Smooth muscle cell (in vitro differentiated cells): Measurements from ENCODE around the gene RSAD1. TPM values are rescaled to one million over a fixed set of nuclear protein-coding genes. Genes with fewer than 3 reads are reported as not detected.

Experiments
- DNase-seq: peaks from one replicate; lab custom pipeline; 2025; ENCODE audit not compliant: unreplicated experiment; lab: John Stamatoyannopoulos, UW
- H2AFZ ChIP-seq: fragments of 200-600 bp; sonication (generic); 2 replicates; pipeline ENCODE4 v1.6.0; 2016; ENCODE audit warnings: antibody characterized with exemption, low read depth, mild to moderate bottlenecking
- H3F3A ChIP-seq: fragments of 200-600 bp; sonication (generic); 2 replicates; pipeline ENCODE4 v1.6.0; 2017; ENCODE audit warnings: antibody characterized with exemption, low read depth
- H3K27ac ChIP-seq: fragments of 200-600 bp; sonication (generic); 2 replicates; pipeline ENCODE4 v1.5.1; 2016; ENCODE audit warnings: low read depth, mild to moderate bottlenecking
- H3K27me3 ChIP-seq: fragments of 200-600 bp; sonication (generic); 2 replicates; pipeline ENCODE4 v1.6.1; 2016; ENCODE audit warnings: low read depth, mild to moderate bottlenecking
- H3K36me3 ChIP-seq: fragments of 200-600 bp; sonication (generic); 2 replicates; pipeline ENCODE4 v1.5.1; 2016; ENCODE audit warnings: low read depth
- H3K4me1 ChIP-seq: fragments of 200-600 bp; sonication (generic); 2 replicates; pipeline ENCODE4 v1.5.1; 2016; ENCODE audit warnings: low read depth
- H3K4me2 ChIP-seq: fragments of 200-600 bp; sonication (generic); 2 replicates; pipeline ENCODE4 v1.6.0; 2016; ENCODE audit warnings: mild to moderate bottlenecking
- H3K4me3 ChIP-seq: fragments of 200-600 bp; sonication (generic); 2 replicates; pipeline ENCODE4 v1.5.1; 2016; ENCODE audit warnings: mild to moderate bottlenecking
- H3K79me2 ChIP-seq: fragments of 200-600 bp; sonication (generic); 2 replicates; pipeline ENCODE4 v1.6.0; 2016; ENCODE audit warnings: low read depth, mild to moderate bottlenecking
- H3K9ac ChIP-seq: fragments of 200-600 bp; sonication (generic); 2 replicates; pipeline ENCODE4 v1.6.0; 2016; ENCODE audit warnings: low read depth
- H3K9me3 ChIP-seq: fragments of 200-600 bp; sonication (generic); replicated peaks from 2 replicates; pipeline ENCODE4 v1.5.1; 2016; ENCODE audit warnings: low read depth
- H4K20me1 ChIP-seq: fragments of 200-600 bp; sonication (generic); 2 replicates; pipeline ENCODE4 v1.6.0; 2016; ENCODE audit warnings: low read depth
- WGBS: methylation state at CpG from one replicate; pipeline ENCODE4 v1.1.7; 2016; ENCODE audit warnings: low lambda C conversion rate; 5-methylcytosine and 5-hydroxymethylcytosine counted together
- polyA plus RNA-seq: library from polyadenylated mRNA; unstranded; fragments of >200 nt; fragmentation: Nextera tagmentation; extraction: Ambion mirVana; gene quantifications from 2 replicates; pipeline ENCODE4 v1.2.1, GENCODE V29; 2016
- total RNA-seq: library from RNA; depleted of rRNA; stranded (reverse); fragments of >200 nt; gene quantifications from 2 replicates; pipeline ENCODE4 v1.2.3, GENCODE V29; 2014
- TF ChIP-seq, protein P1 (sequence below): fragments of 200-600 bp; sonication (generic); IDR thresholded peaks from 2 replicates; pipeline ENCODE4 v1.5.1; 2017; ENCODE audit warnings: borderline replicate concordance, mild to moderate bottlenecking, antibody characterized with exemption; ENCODE audit not compliant: insufficient read depth, poor library complexity, severe bottlenecking

Gene RSAD1
- total and polyA plus RNA-seq, 2 experiments from 2014 or later, result 11.4 to 21.1 TPM

DNA sequence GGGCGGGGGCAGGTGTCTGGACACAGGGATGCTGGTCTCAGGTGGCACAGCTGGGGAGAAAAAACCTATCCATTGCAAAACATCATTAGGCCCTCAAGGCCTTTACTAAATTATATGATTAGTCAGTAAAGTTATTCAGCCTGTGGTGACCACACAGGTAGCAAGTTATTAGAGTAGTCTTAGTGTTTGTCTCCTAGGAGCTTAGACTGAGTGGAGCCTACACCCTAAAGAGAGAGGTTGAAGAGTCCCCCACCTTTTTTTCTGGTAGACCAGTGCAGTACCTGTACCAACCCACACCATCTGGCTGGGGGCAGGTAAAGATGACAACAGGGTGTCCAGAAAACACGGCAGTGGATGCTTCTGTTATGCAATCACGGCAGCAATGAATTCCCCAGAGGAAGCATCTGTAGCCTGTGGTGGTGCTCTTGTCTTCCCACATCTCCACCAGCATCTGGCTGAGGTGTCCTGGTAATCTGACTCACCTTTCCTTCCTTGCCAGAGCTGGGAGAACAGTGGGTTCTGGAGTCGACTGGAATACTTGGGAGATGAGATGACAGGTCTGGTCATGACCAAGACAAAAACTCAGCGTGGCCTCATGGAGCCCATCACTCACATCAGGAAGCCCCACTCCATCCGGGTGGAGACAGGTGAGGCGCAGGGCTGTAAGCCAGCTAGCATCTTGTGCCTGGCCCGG, 40.6 kb downstream of the RSAD1 start:
- Histone ChIP-seq H3K27ac (no peak overlapping the region), H3K4me1 (peaks cover 6% of the 10 kb centered on the region), H3K4me2 (no peak overlapping the region), H4K20me1 (no peaks in the 10 kb centered on the region), H3K9ac (no peak overlapping the region), H3K79me2 (no peaks in the 10 kb centered on the region), H3K36me3 (no peaks in the 10 kb centered on the region), H2AFZ (no peak overlapping the region), H3K4me3 (no peak overlapping the region), H3K27me3 (no peaks in the 10 kb centered on the region), H3F3A (no peaks in the 10 kb centered on the region), H3K9me3 (no peaks in the 10 kb centered on the region)
- TF ChIP-seq, protein P1, sequence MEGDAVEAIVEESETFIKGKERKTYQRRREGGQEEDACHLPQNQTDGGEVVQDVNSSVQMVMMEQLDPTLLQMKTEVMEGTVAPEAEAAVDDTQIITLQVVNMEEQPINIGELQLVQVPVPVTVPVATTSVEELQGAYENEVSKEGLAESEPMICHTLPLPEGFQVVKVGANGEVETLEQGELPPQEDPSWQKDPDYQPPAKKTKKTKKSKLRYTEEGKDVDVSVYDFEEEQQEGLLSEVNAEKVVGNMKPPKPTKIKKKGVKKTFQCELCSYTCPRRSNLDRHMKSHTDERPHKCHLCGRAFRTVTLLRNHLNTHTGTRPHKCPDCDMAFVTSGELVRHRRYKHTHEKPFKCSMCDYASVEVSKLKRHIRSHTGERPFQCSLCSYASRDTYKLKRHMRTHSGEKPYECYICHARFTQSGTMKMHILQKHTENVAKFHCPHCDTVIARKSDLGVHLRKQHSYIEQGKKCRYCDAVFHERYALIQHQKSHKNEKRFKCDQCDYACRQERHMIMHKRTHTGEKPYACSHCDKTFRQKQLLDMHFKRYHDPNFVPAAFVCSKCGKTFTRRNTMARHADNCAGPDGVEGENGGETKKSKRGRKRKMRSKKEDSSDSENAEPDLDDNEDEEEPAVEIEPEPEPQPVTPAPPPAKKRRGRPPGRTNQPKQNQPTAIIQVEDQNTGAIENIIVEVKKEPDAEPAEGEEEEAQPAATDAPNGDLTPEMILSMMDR, result no peak
- DNase-seq, result no peak
- WGBS, result 81% methylated on average over 8 of the region's 8 CpGs

GRCh38 chr17:50520483-50520882, 41.8 kb downstream of the RSAD1 start:
- no peaks in the 10 kb centered on the region for H4K20me1 ChIP-seq
- TF ChIP-seq, protein P1, result no peak
- H3K9ac ChIP-seq, result no peak overlapping the region
- no peaks in the 10 kb centered on the region for H3K9me3 ChIP-seq
- H2AFZ ChIP-seq, result no peak overlapping the region
- H3K27me3 ChIP-seq, result no peaks in the 10 kb centered on the region
- H3K36me3 ChIP-seq, result no peaks in the 10 kb centered on the region
- no peak overlapping the region for H3K4me2 ChIP-seq
- 84% methylated on average over 2 of the region's 2 CpGs for WGBS
- no peaks in the 10 kb centered on the region for H3K4me1 ChIP-seq
- no peaks in the 10 kb centered on the region for H3K79me2 ChIP-seq
- H3K27ac ChIP-seq, result no peak overlapping the region
- no peak overlapping the region for H3K4me3 ChIP-seq
- no peaks in the 10 kb centered on the region for H3F3A ChIP-seq
- DNase-seq, result no peak

- Histone ChIP-seq H3F3A (no peaks in the 10 kb centered on the region), H3K4me1 (no peaks in the 10 kb centered on the region), H3K4me2 (no peak overlapping the region), H4K20me1 (no peaks in the 10 kb centered on the region), H3K9ac (no peak overlapping the region), H3K36me3 (no peaks in the 10 kb centered on the region), H3K27ac (no peak overlapping the region), H3K9me3 (no peaks in the 10 kb centered on the region), H3K27me3 (no peaks in the 10 kb centered on the region), H2AFZ (no peak overlapping the region), H3K79me2 (no peaks in the 10 kb centered on the region), H3K4me3 (no peak overlapping the region)
- WGBS, result 90% methylated on average over 2 of the region's 2 CpGs
- DNase-seq, result no peak
- TF ChIP-seq, protein P1, result no peak
Observed at GRCh38 chr17:50521514-50521913, 42.9 kb downstream of the RSAD1 start.

DNA sequence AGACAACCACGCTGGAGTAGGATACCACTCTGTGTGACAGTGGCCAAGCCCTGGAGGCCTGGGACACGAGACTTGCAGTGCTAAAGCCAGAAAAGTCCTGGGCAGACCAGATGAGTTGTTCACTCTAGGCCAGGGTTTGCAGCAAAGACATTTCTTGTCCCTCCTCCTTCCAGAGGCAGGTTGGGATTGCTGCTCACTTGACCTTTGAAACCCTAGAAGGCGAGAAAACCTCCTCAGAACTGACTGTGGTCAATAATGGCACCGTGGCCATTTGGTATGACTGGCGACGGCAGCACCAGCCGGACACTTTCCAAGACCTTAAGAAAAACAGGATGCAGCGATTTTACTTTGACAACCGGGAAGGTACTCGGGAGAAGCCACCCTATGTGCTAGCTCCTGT, 44.1 kb downstream of the RSAD1 start:
- H4K20me1 ChIP-seq, result no peaks in the 10 kb centered on the region
- no peak for DNase-seq
- H3K4me3 ChIP-seq, result no peak overlapping the region
- no peaks in the 10 kb centered on the region for H3K79me2 ChIP-seq
- no peaks in the 10 kb centered on the region for H3K4me1 ChIP-seq
- no peaks in the 10 kb centered on the region for H3F3A ChIP-seq
- no peak overlapping the region for H3K4me2 ChIP-seq
- TF ChIP-seq, protein P1, result no peak
- 91% methylated on average over 10 of the region's 10 CpGs for WGBS
- H3K27ac ChIP-seq, result no peak overlapping the region
- no peaks in the 10 kb centered on the region for H3K27me3 ChIP-seq
- no peak overlapping the region for H2AFZ ChIP-seq
- H3K36me3 ChIP-seq, result no peaks in the 10 kb centered on the region
- no peak overlapping the region for H3K9ac ChIP-seq
- H3K9me3 ChIP-seq, result no peaks in the 10 kb centered on the region
